Measurements from ENCODE around the gene CD9. TPM values are rescaled to one million over a fixed set of nuclear protein-coding genes. Genes with fewer than 3 reads are reported as not detected.

CD9 gene
- total and polyA plus RNA-seq, 2 donors (not counting 1 experiment from before 2014, with no cell fraction given): 7.2 to 12.8 TPM

DNA sequence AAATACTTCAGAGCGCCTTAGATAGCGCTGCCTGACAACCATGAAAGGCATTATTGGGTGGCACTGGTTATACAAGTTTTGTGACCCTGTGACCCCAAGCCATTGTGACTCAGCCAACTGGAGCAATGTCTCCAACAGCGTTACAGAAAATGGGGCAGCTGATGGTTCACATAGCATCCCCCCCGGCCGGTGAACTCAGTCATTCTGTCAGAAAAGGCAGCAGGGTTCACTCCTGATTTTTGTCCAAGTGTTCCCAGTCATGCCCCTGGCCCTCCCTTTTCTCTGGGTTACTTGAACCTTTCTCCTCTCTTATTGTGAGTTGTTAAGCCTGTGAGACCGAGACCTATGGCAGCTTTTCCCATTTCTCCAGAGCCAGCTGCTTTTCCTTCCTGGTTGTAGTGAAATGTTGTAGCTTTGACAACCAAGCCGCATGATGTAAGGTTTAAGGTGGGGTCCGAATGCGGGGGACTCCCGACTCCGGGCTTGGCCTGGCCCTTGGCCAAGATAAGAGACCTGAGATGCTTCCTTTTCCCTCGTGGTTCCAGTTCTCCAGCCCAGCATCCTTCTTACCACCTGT lies 22.0 kb downstream of the CD9 start:
- Mint-ChIP-seq H3K27ac (no peak overlapping the region), H3K4me3 (no peak overlapping the region), H3K4me1 (peaks cover 23% of the 10 kb centered on the region), H3K27me3 (peaks cover 14% of the 10 kb centered on the region), H3K9me3 (ENCODE audit: insufficient read depth) (no peaks in the 10 kb centered on the region)
- ChIA-PET CTCF (no interaction called here), POLR2A (no interaction called here)
- H4K20me1 ChIP-seq (ENCODE audit: control insufficient read depth, insufficient read depth, low read length, poor library complexity, severe bottlenecking): no peaks in the 10 kb centered on the region
- H3K4me1 ChIP-seq (ENCODE audit: control insufficient read depth in 2 of 2, insufficient read depth in 2 of 2, low read length in 2 of 2): peaks cover 23 to 36% of the 10 kb centered on the region in 2 donors
- peaks cover 5% of the 10 kb centered on the region for H3K79me2 ChIP-seq (ENCODE audit: control insufficient read depth, insufficient read depth, low read length)
- no peaks in the 10 kb centered on the region for H3K9me3 ChIP-seq (ENCODE audit: control extremely low read depth in 1 of 3, control insufficient read depth in 2 of 3, insufficient read depth in 1 of 3, low read length in 2 of 3)
- ATAC-seq (ENCODE audit: low read depth) (no peak), DNase-seq (no peak)
- H2AFZ ChIP-seq (ENCODE audit: insufficient read depth, low read depth, low read length, poor library complexity, severe bottlenecking): no peak overlapping the region
- H3K9ac ChIP-seq (ENCODE audit: low read length): no peak overlapping the region
- H3K36me3 ChIP-seq (replicated peaks in 1 of 2; ENCODE audit: control extremely low read depth in 1 of 2, control insufficient read depth in 1 of 2, extremely low read depth in 1 of 2, insufficient read depth in 2 of 2, low read length in 1 of 2): no peaks in the 10 kb centered on the region
- TF ChIP-seq, protein P1, sequence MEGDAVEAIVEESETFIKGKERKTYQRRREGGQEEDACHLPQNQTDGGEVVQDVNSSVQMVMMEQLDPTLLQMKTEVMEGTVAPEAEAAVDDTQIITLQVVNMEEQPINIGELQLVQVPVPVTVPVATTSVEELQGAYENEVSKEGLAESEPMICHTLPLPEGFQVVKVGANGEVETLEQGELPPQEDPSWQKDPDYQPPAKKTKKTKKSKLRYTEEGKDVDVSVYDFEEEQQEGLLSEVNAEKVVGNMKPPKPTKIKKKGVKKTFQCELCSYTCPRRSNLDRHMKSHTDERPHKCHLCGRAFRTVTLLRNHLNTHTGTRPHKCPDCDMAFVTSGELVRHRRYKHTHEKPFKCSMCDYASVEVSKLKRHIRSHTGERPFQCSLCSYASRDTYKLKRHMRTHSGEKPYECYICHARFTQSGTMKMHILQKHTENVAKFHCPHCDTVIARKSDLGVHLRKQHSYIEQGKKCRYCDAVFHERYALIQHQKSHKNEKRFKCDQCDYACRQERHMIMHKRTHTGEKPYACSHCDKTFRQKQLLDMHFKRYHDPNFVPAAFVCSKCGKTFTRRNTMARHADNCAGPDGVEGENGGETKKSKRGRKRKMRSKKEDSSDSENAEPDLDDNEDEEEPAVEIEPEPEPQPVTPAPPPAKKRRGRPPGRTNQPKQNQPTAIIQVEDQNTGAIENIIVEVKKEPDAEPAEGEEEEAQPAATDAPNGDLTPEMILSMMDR (IDR thresholded peaks at IDR 0.05): no peak
- TF ChIP-seq EZH2 (IDR thresholded peaks at IDR 0.05; ENCODE audit: borderline replicate concordance, insufficient read depth, low read depth, low read length, poor library complexity, severe bottlenecking): no peak
- 94% methylated on average over 9 of the region's 12 CpGs for WGBS (ENCODE audit: insufficient coverage)
- H3K4me2 ChIP-seq (replicated peaks; ENCODE audit: low read depth, low read length, poor library complexity, severe bottlenecking): no peak overlapping the region
- H3K27me3 ChIP-seq (replicated peaks in 1 of 4; ENCODE audit: control extremely low read depth in 1 of 4, control insufficient read depth in 3 of 4, insufficient read depth in 4 of 4, low read length in 3 of 4): no peaks in the 10 kb centered on the region
- no peak overlapping the region for H3K27ac ChIP-seq (ENCODE audit: low read length in 2 of 2)
- no peak overlapping the region for H3K4me3 ChIP-seq (ENCODE audit: control extremely low read depth in 1 of 5, extremely low read depth in 1 of 5, insufficient read depth in 1 of 5, low read depth in 2 of 5, low read length in 4 of 5)
- intact Hi-C loops (cut with micrococcal nuclease): no loop called here

DNA sequence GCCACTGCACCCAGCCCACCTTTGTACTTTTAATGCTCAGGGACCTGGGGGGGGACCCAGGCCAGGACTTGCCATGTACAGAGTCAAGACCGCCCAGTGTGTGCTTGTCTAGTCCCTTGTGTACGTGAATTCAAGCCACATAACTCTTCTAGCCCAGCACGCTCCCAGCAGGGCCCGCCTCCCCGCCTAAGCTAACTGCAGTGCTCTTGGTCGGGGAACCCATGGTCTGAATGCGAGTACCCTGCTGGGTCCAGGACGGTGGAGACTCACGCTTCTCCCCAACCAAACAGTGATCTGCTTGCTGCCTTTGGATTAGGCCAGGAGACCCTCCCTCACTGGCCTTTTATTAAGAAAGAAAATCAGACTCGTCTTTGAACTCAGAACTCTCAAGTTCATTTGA lies 23.3 kb downstream of the CD9 start:
- Mint-ChIP-seq H3K4me1 (peaks cover 23% of the 10 kb centered on the region), H3K9me3 (ENCODE audit: insufficient read depth) (no peaks in the 10 kb centered on the region), H3K4me3 (no peak overlapping the region), H3K27me3 (peaks cover 14% of the 10 kb centered on the region), H3K27ac (no peak overlapping the region)
- ATAC-seq (ENCODE audit: low read depth) (no peak), DNase-seq (no peak)
- Histone ChIP-seq H3K36me3 (replicated peaks in 1 of 2; ENCODE audit: control extremely low read depth in 1 of 2, control insufficient read depth in 1 of 2, extremely low read depth in 1 of 2, insufficient read depth in 2 of 2, low read length in 1 of 2) (no peaks in the 10 kb centered on the region), H3K4me3 (ENCODE audit: control extremely low read depth in 1 of 5, extremely low read depth in 1 of 5, insufficient read depth in 1 of 5, low read depth in 2 of 5, low read length in 4 of 5) (no peak overlapping the region), H3K4me1 (ENCODE audit: control insufficient read depth in 2 of 2, insufficient read depth in 2 of 2, low read length in 2 of 2) (peaks cover 23 to 36% of the 10 kb centered on the region in 2 donors), H3K9ac (ENCODE audit: low read length) (no peak overlapping the region), H3K27ac (ENCODE audit: low read length in 2 of 2) (no peak overlapping the region), H3K79me2 (ENCODE audit: control insufficient read depth, insufficient read depth, low read length) (peaks cover 5% of the 10 kb centered on the region), H3K4me2 (replicated peaks; ENCODE audit: low read depth, low read length, poor library complexity, severe bottlenecking) (no peak overlapping the region), H2AFZ (ENCODE audit: insufficient read depth, low read depth, low read length, poor library complexity, severe bottlenecking) (no peak overlapping the region), H4K20me1 (ENCODE audit: control insufficient read depth, insufficient read depth, low read length, poor library complexity, severe bottlenecking) (no peaks in the 10 kb centered on the region), H3K9me3 (ENCODE audit: control extremely low read depth in 1 of 3, control insufficient read depth in 2 of 3, insufficient read depth in 1 of 3, low read length in 2 of 3) (no peaks in the 10 kb centered on the region), H3K27me3 (replicated peaks in 1 of 4; ENCODE audit: control extremely low read depth in 1 of 4, control insufficient read depth in 3 of 4, insufficient read depth in 4 of 4, low read length in 3 of 4) (no peaks in the 10 kb centered on the region)
- CTCF ChIA-PET: no interaction called here
- intact Hi-C loops (cut with micrococcal nuclease): no loop called here
- TF ChIP-seq EZH2 (IDR thresholded peaks at IDR 0.05; ENCODE audit: borderline replicate concordance, insufficient read depth, low read depth, low read length, poor library complexity, severe bottlenecking): no peak
- TF ChIP-seq, protein P1 (IDR thresholded peaks at IDR 0.05): no peak
- 92% methylated on average over 9 of the region's 10 CpGs for WGBS (ENCODE audit: insufficient coverage)
- POLR2A ChIA-PET: no interaction called here

Measured in B cell (primary cell).